NB4 (cell line): ENCODE data around the gene PCSK6.

Experiments
- MYC ChIP-seq: IDR thresholded peaks from 2 replicates; pipeline ENCODE4 v1.6.1; 2011; ENCODE audit warnings: low read depth, low read length
- POLR2A ChIP-seq: IDR thresholded peaks from 2 replicates; pipeline ENCODE4 v1.6.1; 2011; ENCODE audit warnings: mild to moderate bottlenecking; ENCODE audit not compliant: insufficient read length; ENCODE audit errors: extremely low read depth
- TF ChIP-seq, protein P1 (sequence below): IDR thresholded peaks from one replicate; pipeline ENCODE4 v1.5.1; 2012; ENCODE audit warnings: low read depth, low read length

DNA sequence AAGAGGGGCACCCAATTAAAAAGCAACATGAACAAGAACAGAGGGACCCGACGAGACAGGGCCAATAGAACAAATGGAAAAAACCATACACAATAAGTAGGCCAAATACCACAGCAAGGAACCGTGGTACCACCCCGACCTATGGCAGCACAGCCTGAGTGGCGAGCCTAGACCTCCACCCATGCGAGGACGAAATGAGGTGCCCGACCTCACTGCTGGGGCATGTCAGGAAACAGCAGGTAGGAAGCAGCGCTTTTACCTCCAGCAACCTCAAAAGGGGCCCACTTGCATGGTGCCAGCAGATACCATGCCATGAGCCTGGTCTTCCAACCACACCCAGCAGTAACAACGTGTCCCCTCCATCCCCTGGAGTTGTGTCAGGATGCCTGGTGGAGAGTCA is 77.9 kb downstream of the PCSK6 start:
- no peak for TF ChIP-seq POLR2A
- TF ChIP-seq, protein P1, sequence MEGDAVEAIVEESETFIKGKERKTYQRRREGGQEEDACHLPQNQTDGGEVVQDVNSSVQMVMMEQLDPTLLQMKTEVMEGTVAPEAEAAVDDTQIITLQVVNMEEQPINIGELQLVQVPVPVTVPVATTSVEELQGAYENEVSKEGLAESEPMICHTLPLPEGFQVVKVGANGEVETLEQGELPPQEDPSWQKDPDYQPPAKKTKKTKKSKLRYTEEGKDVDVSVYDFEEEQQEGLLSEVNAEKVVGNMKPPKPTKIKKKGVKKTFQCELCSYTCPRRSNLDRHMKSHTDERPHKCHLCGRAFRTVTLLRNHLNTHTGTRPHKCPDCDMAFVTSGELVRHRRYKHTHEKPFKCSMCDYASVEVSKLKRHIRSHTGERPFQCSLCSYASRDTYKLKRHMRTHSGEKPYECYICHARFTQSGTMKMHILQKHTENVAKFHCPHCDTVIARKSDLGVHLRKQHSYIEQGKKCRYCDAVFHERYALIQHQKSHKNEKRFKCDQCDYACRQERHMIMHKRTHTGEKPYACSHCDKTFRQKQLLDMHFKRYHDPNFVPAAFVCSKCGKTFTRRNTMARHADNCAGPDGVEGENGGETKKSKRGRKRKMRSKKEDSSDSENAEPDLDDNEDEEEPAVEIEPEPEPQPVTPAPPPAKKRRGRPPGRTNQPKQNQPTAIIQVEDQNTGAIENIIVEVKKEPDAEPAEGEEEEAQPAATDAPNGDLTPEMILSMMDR = no peak
- no peak for TF ChIP-seq MYC
